Stimulated activated CD4-positive, alpha-beta T cell treated with anti-CD3 and anti-CD28 coated beads, Interleukin-4, amount 100 ng/mL, for 48 hours (primary cell): ENCODE measurements around the gene ANKS1B.
"Not testable (repeated sequence)": the region's sequence is repeated elsewhere in the genome, so short reads cannot be mapped to it uniquely, and the experiment has no call there.

ENCODE experiments used
- DNase-seq, 2 donors: peaks; one replicate each; pipeline ENCODE4 v3.0.0-alpha.2; 2020; ENCODE audit warnings: low read depth in 2 of 2

Gene ANKS1B

GRCh38 chr12:99870085-99870484, 114.7 kb downstream of the ANKS1B start:
- DNase-seq: no peak

- no peak for DNase-seq
Measured at GRCh38 chr12:99861731-99862130, 123.0 kb downstream of the ANKS1B start.

DNA sequence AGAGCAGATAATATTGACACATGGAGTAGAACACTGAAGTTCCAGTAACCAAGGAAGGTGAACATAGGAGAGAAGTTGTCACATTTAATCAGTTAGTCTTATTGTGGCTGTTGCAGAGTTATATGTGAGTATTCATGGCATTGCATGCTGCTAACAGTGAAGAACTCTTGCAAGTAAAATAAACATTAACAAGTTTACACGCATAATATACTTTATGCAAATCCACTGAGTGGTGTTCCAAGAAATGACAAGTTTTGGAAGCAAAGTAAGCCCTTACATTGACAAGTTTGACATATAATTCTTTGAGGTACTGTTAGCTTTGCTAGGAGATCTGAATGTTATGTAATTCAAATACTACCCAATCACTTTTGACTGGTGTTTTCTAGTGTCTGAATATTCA, 125.6 kb downstream of the ANKS1B start:
- no peak for DNase-seq

GRCh38 chr12:99852666-99853065, 132.1 kb downstream of the ANKS1B start:
- DNase-seq: no peak

DNA sequence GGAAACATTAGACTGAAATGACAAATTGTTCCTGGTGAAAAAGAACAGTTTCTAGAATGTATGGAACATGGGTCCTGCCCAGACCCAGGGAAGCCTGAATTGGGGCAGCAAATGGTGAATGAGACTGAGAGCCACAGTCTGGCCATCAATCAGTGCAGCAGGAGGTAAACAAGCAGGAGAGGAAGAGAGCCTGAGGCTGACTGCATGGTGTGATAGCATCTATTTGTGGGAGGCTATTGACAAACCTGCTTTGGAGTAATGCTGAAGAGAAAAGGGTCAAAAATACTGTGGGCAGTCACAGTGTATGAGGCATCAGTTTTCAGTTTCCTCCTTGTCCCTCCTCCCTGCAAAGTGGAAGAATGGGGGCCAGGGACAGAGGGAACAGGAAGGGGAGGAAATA, 136.8 kb downstream of the ANKS1B start:
- DNase-seq: no peak

DNA sequence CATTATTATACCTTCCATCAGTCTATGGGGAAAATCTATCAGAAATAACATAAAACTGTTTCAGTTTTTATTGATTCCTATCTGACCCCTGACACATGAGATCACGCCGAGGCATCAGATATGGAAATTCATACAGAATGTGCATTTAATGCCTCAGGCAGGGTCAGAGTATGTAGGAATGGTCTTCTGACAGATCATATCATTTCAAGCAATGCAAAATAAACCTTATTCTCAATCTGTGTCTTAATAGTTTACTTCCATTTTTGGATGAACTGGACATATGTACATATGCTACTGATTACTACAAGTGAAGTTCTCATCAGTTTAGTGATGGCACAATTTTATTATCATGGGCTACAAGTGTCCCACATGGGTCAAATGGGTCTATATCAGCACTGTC, 150.0 kb downstream of the ANKS1B start:
- no peak for DNase-seq

DNA sequence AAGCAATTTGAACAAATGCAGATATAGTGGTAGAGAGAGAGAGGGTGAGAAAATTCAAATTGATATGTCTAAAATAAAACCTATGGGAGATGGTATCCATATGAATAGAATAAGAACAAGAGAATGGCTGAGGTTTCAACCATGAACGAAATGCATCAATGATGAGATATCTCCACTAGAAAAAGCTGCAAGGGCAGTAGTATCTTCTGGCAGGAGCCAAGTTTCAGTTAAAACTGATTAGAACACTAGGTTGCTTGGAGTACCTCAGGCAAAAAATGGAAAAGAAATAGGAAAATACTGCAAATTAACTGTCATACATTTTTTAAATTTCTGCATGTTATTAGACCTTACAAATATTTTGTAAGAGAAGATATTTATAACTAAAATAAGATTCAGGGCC, 151.3 kb downstream of the ANKS1B start:
- DNase-seq: no peak

- no peak for DNase-seq
Measured at GRCh38 chr12:99824900-99825542, 159.7 kb downstream of the ANKS1B start.

DNA sequence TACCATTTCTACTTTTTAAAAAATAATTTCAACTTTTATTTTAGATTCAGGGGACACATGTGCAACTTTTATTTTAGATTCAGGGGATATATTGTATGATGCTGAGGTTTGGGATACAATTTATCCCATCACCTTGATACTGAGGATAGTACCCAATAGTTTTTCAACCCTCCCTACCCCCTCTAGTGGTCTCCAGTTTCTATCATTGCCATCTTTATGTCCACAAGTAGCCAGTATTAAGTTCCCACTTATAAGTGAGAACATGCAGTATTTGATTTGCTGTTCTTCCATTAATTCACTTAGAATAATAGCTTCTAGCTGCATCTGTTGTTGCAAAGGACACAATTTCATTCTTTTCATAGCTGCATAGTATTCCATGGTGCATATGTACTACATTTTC, 162.5 kb downstream of the ANKS1B start:
- DNase-seq: no peak

- DNase-seq: no peak
Measured at GRCh38 chr12:99810718-99811593, 173.8 kb downstream of the ANKS1B start.

- no peak for DNase-seq
Measured at GRCh38 chr12:99809909-99810308, 174.8 kb downstream of the ANKS1B start.

DNA sequence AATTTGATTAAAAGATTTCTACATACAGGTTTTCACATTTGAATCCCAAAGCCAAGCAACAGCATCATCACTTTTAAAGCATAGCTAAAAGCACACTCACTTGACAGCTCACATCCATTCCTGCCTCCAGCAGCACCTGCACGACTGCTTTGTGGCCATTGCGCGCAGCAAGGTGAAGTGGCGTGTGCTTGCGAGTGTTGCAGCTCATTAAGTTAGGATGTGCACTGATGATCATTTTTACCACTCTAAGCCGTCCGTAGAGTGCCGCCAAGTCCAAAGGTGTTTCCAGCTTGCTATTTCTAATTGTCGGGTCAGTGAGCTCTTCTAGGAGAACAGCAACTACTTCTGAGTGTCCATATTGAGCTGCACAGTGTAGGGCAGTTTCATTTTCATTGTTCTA, 178.4 kb downstream of the ANKS1B start:
- no peak for DNase-seq

DNA sequence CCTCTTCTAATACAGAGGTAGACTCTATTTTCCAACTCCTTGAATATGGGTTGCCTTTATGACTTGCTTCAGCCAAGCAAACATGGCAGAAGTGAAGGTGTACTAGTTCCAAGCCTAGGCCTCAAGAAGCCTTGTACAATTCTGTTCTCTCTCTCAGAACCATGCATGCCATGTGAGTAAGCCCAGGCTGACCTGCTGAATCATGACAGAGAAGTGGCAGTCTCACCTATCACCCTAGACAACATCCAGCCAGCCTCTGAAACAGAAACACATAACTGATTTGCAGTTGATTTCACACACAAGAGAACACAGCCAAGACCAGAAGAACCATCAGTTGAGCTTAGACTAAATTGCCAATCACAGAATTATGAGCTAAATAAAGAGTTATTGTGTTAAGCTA, 180.0 kb downstream of the ANKS1B start:
- DNase-seq: no peak

GRCh38 chr12:99800605-99801004, 184.1 kb downstream of the ANKS1B start:
- no peak for DNase-seq

DNA sequence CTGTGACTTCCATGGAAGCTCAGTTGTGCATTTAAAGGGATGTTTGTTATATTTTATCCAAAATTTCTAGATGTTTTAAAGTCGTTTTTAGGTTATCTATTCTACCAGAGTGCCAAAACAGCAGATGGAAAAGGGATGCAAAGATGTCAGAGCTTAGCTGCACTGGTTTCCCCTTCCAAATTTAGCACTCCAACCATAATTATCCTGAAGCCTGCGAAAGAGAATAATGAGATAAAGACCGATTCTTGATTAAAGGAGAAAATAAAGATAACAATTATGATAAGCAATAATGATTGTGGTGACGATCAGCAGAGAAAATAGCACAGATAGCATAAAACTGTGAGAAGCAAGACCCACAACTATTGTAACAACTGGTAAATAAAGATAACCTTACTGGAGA, 186.8 kb downstream of the ANKS1B start:
- not testable (repeated sequence) for DNase-seq

- no peak for DNase-seq
Measured at GRCh38 chr12:99783421-99783820, 201.3 kb downstream of the ANKS1B start.

DNA sequence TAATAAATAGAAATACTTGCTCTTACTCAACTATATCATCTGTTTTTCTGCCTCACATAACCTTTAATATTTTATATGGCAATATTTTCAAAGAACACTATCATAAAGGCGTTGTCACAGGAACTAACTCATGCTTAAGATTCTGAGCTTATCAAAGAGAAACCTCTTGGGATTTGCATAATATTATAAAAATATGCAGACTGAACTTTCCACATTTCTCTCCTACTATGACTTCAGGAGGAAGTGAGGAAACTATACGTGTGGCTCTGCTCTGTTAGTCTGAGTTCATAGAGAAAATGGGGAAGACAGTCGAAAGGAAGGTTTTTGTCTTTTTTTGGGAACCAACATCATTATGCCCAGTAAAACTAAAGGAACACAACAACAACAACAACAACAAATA, 212.5 kb downstream of the ANKS1B start:
- DNase-seq: no peak

GRCh38 chr12:99771659-99772058, 213.1 kb downstream of the ANKS1B start:
- DNase-seq: no peak

DNA sequence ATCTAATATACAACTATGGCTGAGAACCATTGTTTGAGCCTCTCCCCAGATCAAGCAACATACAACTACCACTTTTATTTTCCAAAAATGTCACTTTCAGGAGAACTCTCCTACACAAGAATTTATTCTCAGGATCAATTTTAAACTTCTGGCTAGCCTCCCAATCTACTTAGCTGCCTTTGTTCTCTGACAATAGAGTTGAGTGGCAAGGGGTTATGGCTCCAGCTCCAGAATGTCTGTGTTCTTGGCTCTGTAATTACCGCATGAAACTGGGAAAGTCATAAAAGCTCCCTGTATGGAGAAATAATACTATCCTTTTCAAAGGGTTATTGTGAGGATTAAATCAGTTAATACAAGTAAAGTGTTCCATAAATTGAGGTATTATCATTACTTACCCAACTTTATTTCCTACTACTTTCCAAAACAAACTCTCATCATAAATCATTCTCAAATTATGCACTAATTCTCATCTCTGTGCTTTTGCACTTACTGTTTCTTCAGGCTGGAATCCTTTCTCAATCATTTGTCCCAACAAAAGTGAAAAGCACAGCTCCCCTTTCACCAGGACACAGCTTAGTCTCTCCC, 215.2 kb downstream of the ANKS1B start:
- no peak for DNase-seq

GRCh38 chr12:99768758-99769157, 216.0 kb downstream of the ANKS1B start:
- no peak for DNase-seq

DNA sequence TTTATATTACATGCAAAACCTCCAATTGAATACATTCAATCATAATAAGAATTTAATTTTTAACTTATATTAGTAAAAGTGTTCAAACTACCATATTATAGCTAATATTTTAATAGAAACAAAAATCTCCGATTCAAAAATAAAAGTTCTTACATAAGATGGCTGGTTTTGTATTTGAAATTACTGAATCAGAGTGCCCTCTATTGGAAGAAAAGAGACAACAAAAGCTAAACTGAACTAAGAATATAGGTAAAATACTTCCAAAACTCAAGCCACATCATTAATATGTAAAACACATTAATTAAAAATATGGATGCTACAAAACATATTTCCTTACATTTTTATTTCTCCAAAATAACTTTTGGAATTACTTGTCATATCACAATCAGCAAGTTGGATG, 216.9 kb downstream of the ANKS1B start:
- DNase-seq: no peak

DNA sequence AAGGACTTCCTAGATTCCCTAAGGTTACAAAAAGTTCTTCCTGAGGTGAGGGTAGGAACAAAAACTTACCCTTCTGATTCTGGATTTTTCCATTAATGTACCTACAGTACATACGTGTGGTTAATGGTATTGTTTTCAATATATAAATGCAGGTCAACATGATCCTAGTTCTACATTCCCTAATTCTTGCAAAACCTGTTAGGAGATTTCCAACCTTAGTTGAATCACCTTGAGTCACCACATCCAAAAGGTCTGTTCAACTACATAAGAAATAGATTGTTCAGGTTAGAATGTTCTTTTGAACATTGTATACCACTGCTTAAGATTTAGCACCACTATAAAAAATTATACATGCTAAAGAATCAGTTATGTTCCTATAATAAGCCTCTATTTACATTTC, 218.3 kb downstream of the ANKS1B start:
- DNase-seq: no peak
